ENCODE measurements around the gene GRM1. TPM values are rescaled to one million over a fixed set of nuclear protein-coding genes. Genes with fewer than 3 reads are reported as not detected.

Gene GRM1
- total RNA-seq, 1 donor from 2014 or later: not detected

- Mint-ChIP-seq H3K4me3 (ENCODE audit: unreplicated experiment) (no peak overlapping the region), H3K9me3 (ENCODE audit: unreplicated experiment) (no peaks in the 10 kb centered on the region), H3K27ac (ENCODE audit: unreplicated experiment) (no peak overlapping the region), H3K4me1 (ENCODE audit: unreplicated experiment) (no peaks in the 10 kb centered on the region), H3K36me3 (ENCODE audit: unreplicated experiment) (no peaks in the 10 kb centered on the region), H3K27me3 (ENCODE audit: unreplicated experiment) (peaks cover 4% of the 10 kb centered on the region)
- no peak for DNase-seq (ENCODE audit: extremely low spot score, unreplicated experiment)
- no peak for TF ChIP-seq CTCF (IDR thresholded peaks at IDR 0.05)
Measured at GRCh38 chr6:146429831-146430230, 401.0 kb downstream of the GRM1 start.

GRCh38 chr6:146433881-146434731 lies 405.2 kb downstream of the GRM1 start:
- no peak for TF ChIP-seq CTCF (IDR thresholded peaks at IDR 0.05)
- DNase-seq (ENCODE audit: extremely low spot score, unreplicated experiment): no peak
- Mint-ChIP-seq H3K4me1 (ENCODE audit: unreplicated experiment) (no peaks in the 10 kb centered on the region), H3K4me3 (ENCODE audit: unreplicated experiment) (peak overlapping the region; percentile 61), H3K36me3 (ENCODE audit: unreplicated experiment) (no peaks in the 10 kb centered on the region), H3K9me3 (ENCODE audit: unreplicated experiment) (no peaks in the 10 kb centered on the region), H3K27me3 (ENCODE audit: unreplicated experiment) (peaks cover 10% of the 10 kb centered on the region), H3K27ac (ENCODE audit: unreplicated experiment) (no peak overlapping the region)

GRCh38 chr6:146434732-146435390 lies 406.0 kb downstream of the GRM1 start:
- DNase-seq (ENCODE audit: extremely low spot score, unreplicated experiment): no peak
- no peaks in the 10 kb centered on the region for H3K4me1 Mint-ChIP-seq (ENCODE audit: unreplicated experiment)
- H3K27ac Mint-ChIP-seq (ENCODE audit: unreplicated experiment): no peak overlapping the region
- TF ChIP-seq CTCF (IDR thresholded peaks at IDR 0.05): no peak
- H3K9me3 Mint-ChIP-seq (ENCODE audit: unreplicated experiment): no peaks in the 10 kb centered on the region
- H3K4me3 Mint-ChIP-seq (ENCODE audit: unreplicated experiment): peak overlapping the region; percentile 61
- H3K27me3 Mint-ChIP-seq (ENCODE audit: unreplicated experiment): peaks cover 16% of the 10 kb centered on the region
- no peaks in the 10 kb centered on the region for H3K36me3 Mint-ChIP-seq (ENCODE audit: unreplicated experiment)

GRCh38 chr6:146441907-146442306 lies 413.0 kb downstream of the GRM1 start:
- no peak for DNase-seq (ENCODE audit: extremely low spot score, unreplicated experiment)
- Mint-ChIP-seq H3K27me3 (ENCODE audit: unreplicated experiment) (peaks cover 31% of the 10 kb centered on the region), H3K4me3 (ENCODE audit: unreplicated experiment) (no peak overlapping the region), H3K4me1 (ENCODE audit: unreplicated experiment) (no peaks in the 10 kb centered on the region), H3K36me3 (ENCODE audit: unreplicated experiment) (no peaks in the 10 kb centered on the region), H3K27ac (ENCODE audit: unreplicated experiment) (no peak overlapping the region), H3K9me3 (ENCODE audit: unreplicated experiment) (no peaks in the 10 kb centered on the region)
- no peak for TF ChIP-seq CTCF (IDR thresholded peaks at IDR 0.05)

- no peak for TF ChIP-seq CTCF (IDR thresholded peaks at IDR 0.05)
- no peak overlapping the region for H3K27ac Mint-ChIP-seq (ENCODE audit: unreplicated experiment)
- H3K4me3 Mint-ChIP-seq (ENCODE audit: unreplicated experiment): no peak overlapping the region
- no peak for DNase-seq (ENCODE audit: extremely low spot score, unreplicated experiment)
- peaks cover 20% of the 10 kb centered on the region for H3K27me3 Mint-ChIP-seq (ENCODE audit: unreplicated experiment)
- H3K36me3 Mint-ChIP-seq (ENCODE audit: unreplicated experiment): no peaks in the 10 kb centered on the region
- peaks cover 6% of the 10 kb centered on the region for H3K9me3 Mint-ChIP-seq (ENCODE audit: unreplicated experiment)
- H3K4me1 Mint-ChIP-seq (ENCODE audit: unreplicated experiment): no peaks in the 10 kb centered on the region
Measured at GRCh38 chr6:146444189-146444588, 415.3 kb downstream of the GRM1 start.
